Left lung (tissue), 10 donors: Measurements from ENCODE around the gene IYD. TPM values are rescaled to one million over a fixed set of nuclear protein-coding genes. Genes with fewer than 3 reads are reported as not detected.

ENCODE experiments used
- ATAC-seq: fragments of 200-7000 bp; cut with Tn5 transposase; one replicate; pipeline ENCODE4 v1.9.1; 2020; ENCODE audit warnings: moderate library complexity
- DNase-seq, 4 donors: peaks; one replicate each; pipeline ENCODE4 v3.0.0-alpha.2; 2013 to 2020
- H3K27ac ChIP-seq, 2 donors: fragments of 200-600 bp; sonication (generic) in 1 of 2; one replicate each; pipeline versions ENCODE4 v1.5.0 to v1.8.0; 2020 to 2021
- H3K27me3 ChIP-seq, 2 donors: fragments of 200-600 bp; sonication (generic) in 1 of 2; one replicate each; pipeline versions ENCODE4 v1.5.0 to v1.8.0; 2020 to 2021
- H3K36me3 ChIP-seq, 2 donors: fragments of 200-600 bp; sonication (generic) in 1 of 2; one replicate each; pipeline versions ENCODE4 v1.5.0 to v1.8.0; 2020 to 2021
- H3K4me1 ChIP-seq, 2 donors: fragments of 200-600 bp; one replicate each; pipeline ENCODE4 v1.8.0; 2021
- H3K4me3 ChIP-seq, 2 donors: fragments of 200-600 bp; sonication (generic) in 1 of 2; one replicate each; pipeline versions ENCODE4 v1.5.0 to v1.8.0; 2020 to 2021; ENCODE audit warnings: mild to moderate bottlenecking in 1 of 2
- H3K9me3 ChIP-seq, 2 donors: fragments of 200-600 bp; sonication (generic) in 1 of 2; one replicate each; pipeline versions ENCODE4 v1.5.0 to v1.8.0; 2020 to 2021
- intact Hi-C, 2 donors: fragments of 100-400 bp; cut with DNase I; formaldehyde crosslinking; loops; one replicate each; pipeline versions ENCODE4 v1.11.2 to v1.14.2; 2022
- polyA plus RNA-seq, 6 donors: library from polyadenylated mRNA; unstranded; fragments of 120-200 nt; gene quantifications; one replicate each; pipeline ENCODE4 v1.2.1, GENCODE V29; 2013; ENCODE audit not compliant: insufficient read length in 6 of 6
- total RNA-seq, 2 donors: library from RNA; stranded (reverse); fragmentation: NEBNext Ultra II Directional; extraction: Animal tissue kit (Norgen Biotek cat#: 25700); gene quantifications; one replicate each; pipeline ENCODE4 v1.2.1, GENCODE V29; 2021
- TF ChIP-seq, protein P1 (sequence below), 2 donors: fragments of 200-600 bp; sonication (generic) in 1 of 2; IDR thresholded peaks; one replicate each; pipeline versions ENCODE4 v1.5.0 to v1.8.0; 2021; ENCODE audit warnings: antibody characterized with exemption in 2 of 2
- donor health status: DM: no; HTN: yes; CAD: no.
- donor health status: DM: no; HTN: no; CAD: no.

Gene IYD
- total and polyA plus RNA-seq, 8 donors, result 1.3 to 7.7 (median 2.9) TPM

DNA sequence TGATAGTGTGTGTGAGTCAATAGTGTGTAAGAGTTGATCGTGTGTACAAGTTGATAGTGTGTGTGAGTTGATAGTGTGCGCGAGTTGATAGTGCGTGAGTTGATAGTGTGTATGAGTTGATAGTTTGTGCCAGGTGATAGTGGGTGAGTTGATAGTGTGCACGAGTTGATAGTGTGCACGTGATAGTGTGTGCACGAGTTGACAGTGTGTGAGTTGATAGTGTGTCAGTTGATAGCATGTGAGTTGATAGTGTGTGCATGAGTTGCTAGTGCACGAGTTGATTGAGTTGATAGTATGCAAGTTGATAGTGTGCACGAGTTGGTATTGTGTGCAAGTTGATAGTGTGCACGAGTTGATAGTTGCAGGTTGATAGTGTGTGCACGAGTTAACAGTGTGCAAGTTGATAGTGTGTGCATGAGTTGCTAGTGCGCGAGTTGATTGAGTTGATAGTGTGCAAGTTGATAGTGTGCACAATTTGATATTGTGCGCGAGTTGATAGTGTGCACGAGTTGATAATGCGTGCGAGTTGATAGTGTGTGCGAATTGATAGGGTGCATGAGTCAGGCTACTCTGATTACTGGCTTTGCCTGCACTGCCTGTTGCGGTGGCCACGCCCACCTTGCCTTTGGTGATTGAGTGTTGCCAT lies 35.8 kb upstream of the IYD start:
- DNase-seq (no peak), ATAC-seq (no peak)
- intact Hi-C loops, result loop anchor here in 1 of 2 donors (5.0 kb wide), 1 partner anchor 251 kb away; no protein-coding TSS in a partner anchor
- TF ChIP-seq, protein P1, sequence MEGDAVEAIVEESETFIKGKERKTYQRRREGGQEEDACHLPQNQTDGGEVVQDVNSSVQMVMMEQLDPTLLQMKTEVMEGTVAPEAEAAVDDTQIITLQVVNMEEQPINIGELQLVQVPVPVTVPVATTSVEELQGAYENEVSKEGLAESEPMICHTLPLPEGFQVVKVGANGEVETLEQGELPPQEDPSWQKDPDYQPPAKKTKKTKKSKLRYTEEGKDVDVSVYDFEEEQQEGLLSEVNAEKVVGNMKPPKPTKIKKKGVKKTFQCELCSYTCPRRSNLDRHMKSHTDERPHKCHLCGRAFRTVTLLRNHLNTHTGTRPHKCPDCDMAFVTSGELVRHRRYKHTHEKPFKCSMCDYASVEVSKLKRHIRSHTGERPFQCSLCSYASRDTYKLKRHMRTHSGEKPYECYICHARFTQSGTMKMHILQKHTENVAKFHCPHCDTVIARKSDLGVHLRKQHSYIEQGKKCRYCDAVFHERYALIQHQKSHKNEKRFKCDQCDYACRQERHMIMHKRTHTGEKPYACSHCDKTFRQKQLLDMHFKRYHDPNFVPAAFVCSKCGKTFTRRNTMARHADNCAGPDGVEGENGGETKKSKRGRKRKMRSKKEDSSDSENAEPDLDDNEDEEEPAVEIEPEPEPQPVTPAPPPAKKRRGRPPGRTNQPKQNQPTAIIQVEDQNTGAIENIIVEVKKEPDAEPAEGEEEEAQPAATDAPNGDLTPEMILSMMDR (IDR thresholded peaks at IDR 0.05), result no peak
- Histone ChIP-seq H3K27ac (no peak overlapping the region), H3K27me3 (no peaks in the 10 kb centered on the region), H3K4me1 (no peaks in the 10 kb centered on the region), H3K4me3 (no peak overlapping the region), H3K36me3 (no peaks in the 10 kb centered on the region), H3K9me3 (no peaks in the 10 kb centered on the region)

DNA sequence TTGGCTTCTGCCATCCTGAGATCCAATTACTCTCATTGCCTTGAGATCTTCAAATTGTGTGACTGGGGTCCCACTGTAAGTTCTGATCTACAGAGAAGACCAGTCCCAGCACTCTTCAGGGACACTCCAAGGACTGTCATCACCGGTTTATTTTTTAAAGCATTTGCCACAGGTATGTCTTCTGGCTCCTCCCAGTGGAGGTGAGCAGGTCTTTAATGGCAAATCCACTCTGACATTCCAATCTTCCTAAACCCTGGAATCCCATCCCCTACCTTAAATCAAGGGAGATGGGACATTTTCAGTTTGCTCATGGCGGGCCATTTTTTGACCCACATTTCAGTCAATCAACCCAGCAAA lies 35.2 kb upstream of the IYD start:
- ATAC-seq (no peak), DNase-seq (no peak)
- no peaks in the 10 kb centered on the region for H3K27me3 ChIP-seq
- H3K36me3 ChIP-seq, result no peaks in the 10 kb centered on the region
- intact Hi-C loops, result loop anchor here in 1 of 2 donors (5.0 kb wide), 1 partner anchor 251 kb away; no protein-coding TSS in a partner anchor
- H3K27ac ChIP-seq, result no peak overlapping the region
- no peaks in the 10 kb centered on the region for H3K9me3 ChIP-seq
- no peaks in the 10 kb centered on the region for H3K4me1 ChIP-seq
- TF ChIP-seq, protein P1 (IDR thresholded peaks at IDR 0.05), result no peak
- no peak overlapping the region for H3K4me3 ChIP-seq

DNA sequence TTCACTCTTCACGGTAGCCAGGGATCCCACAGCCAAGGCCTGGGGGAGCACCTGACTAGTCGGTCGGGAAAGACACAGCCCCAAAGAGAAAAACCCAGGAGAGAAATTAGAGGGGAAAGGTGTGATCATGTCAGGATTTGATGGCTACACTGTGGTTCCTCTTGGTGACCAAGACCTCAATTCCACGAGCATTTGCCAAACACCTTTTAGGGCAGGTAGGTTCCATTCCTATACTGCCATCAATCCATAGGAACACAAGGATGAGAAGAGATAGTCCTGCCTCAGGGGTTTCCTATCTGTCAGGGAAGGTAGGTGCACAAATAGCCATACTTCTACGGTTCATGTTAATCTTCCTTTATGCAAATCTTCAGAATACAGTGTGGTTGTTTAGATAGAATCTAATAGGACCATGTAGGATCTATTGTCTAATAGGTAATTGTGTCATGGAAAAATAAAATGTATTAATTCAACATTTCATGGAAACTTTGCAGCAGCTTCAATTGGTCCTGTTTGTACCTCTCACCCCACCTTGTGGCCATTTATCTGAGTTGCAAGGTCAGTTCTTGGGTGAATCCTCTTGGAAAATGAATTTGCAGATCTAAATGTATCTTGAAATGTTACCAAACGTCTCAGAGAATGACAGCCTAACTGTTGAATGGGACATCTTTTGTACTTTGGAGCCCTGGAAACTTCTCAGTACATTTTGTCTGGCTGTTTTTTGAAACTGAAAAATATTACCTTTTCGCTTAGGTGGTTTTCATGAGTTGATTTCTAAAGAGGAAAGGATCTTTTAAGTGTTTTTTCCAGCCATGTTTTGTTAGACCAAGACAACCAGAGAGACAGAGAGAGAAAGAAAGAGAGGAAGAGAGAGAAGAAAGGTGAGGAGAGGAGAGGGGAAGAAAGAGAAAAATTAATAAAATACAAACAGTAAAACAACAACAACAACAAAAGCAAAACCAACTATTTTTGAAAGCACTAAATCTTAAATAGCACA lies 33.7 kb upstream of the IYD start:
- Histone ChIP-seq H3K27me3 (no peaks in the 10 kb centered on the region), H3K36me3 (no peaks in the 10 kb centered on the region), H3K4me1 (no peaks in the 10 kb centered on the region), H3K9me3 (no peaks in the 10 kb centered on the region), H3K27ac (no peak overlapping the region), H3K4me3 (no peak overlapping the region)
- ATAC-seq (peak; percentile 85), DNase-seq (peak in 2 of 4 donors; percentile 42 to 76)
- intact Hi-C loops, result loop anchor here in 1 of 2 donors (5.0 kb wide), 1 partner anchor 253 kb away; no protein-coding TSS in a partner anchor
- TF ChIP-seq, protein P1 (IDR thresholded peaks at IDR 0.05), result peak; percentile 71 to 79

DNA sequence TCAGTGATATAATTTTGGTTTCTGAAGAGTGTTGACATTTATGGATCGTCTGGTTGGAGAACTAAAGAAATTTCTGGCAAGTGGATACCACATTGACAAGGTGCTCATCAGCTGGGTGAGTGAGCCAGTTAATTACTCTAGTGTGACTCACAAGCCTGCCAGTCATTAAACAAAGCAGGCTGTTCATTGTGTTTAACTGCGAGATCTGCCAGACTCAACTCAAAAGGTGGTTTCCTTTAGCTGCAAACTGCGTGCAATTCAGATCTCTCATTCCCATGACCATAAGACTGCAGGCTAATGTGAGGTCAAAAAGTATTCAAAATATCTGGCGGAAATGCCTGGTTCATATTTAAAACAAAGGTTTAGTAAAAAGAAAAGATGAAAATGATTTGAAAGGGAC lies 32.5 kb upstream of the IYD start:
- ATAC-seq (peak; percentile 71), DNase-seq (no peak)
- Histone ChIP-seq H3K27me3 (no peaks in the 10 kb centered on the region), H3K4me1 (no peaks in the 10 kb centered on the region), H3K27ac (no peak overlapping the region), H3K36me3 (no peaks in the 10 kb centered on the region), H3K9me3 (no peaks in the 10 kb centered on the region), H3K4me3 (no peak overlapping the region)
- intact Hi-C loops, result no loop called here
- TF ChIP-seq, protein P1 (IDR thresholded peaks at IDR 0.05), result no peak

DNA sequence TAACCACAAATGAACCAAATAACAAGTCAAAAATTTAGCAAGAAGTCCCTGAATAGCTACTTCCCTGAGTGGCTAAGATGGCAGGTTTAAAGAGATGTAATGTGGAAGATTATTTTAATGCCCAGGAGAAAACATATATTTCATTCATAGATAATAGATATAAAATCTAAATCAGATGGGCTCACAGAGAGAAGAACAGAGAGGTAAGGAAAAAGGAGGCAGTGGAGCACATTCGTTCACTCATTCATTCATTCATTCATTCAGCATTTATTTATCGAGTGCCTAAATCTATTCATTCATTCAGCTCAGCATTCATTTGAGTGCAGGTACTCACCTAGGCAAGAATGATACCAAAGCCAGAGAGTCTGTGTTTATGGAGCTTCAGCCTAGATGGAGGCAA lies 32.1 kb upstream of the IYD start:
- TF ChIP-seq, protein P1 (IDR thresholded peaks at IDR 0.05), result no peak

More for the DNA sequence above, 32.1 kb upstream of the IYD start:
- Histone ChIP-seq H3K4me1 (no peaks in the 10 kb centered on the region), H3K36me3 (no peaks in the 10 kb centered on the region), H3K27ac (no peak overlapping the region), H3K4me3 (no peak overlapping the region), H3K9me3 (no peaks in the 10 kb centered on the region), H3K27me3 (no peaks in the 10 kb centered on the region)
- DNase-seq (no peak), ATAC-seq (no peak)
- intact Hi-C loops, result no loop called here
